ENCODE measurements around the gene NID2.

DNA sequence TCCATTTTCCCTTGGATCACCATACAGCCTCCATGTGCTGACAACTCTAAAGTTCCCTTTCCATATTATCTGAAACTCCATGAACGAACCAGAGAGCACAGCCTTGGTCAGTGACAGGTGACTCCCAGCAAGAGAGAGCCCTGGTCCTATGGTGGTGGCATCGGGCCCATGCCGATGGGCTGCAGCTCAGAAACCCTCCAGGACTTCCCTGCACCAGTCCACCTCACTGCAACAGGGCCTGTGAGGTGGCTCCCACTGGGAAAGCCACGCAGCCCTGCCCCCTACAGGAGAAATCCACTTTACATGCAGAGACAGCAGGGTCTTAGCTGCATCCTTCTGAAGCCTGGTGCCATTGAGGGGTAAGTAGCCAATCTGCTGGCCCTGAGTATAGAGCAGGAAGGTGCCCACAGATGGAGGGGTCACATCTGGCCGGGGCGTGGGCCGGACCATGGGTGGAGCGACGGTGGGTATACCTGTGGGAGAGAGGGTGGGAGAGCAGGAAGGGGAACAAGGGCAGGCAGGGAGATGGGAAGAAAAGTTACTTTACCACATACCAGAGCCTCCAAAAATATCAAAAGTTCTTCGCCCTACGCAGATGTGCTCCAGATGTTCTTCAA, 54.8 kb downstream of the NID2 start:
- no peak for TF ChIP-seq CTCF (IDR thresholded peaks at IDR 0.05)
- TF ChIP-seq POLR2A (IDR thresholded peaks at IDR 0.05), result no peak

Data from adrenal gland (tissue), 5 donors.